Mesothelial cell of epicardium (in vitro differentiated cells): ENCODE measurements around the gene GALNS. TPM values are rescaled to one million over a fixed set of nuclear protein-coding genes. Genes with fewer than 3 reads are reported as not detected.

Experiments used
- DNase-seq, 2 experiments: peaks; one replicate each; pipeline ENCODE4 v3.0.0; 2021; ENCODE audit warnings: low spot score in 2 of 2; ENCODE audit not compliant: unreplicated experiment in 2 of 2
- H3K27ac Mint-ChIP-seq: 2 replicates; pipeline ENCODE4 v1.8.0; 2021; ENCODE audit warnings: mixed read lengths
- H3K27me3 Mint-ChIP-seq: 2 replicates; pipeline ENCODE4 v1.8.0; 2021; ENCODE audit warnings: low read depth, mixed read lengths
- H3K36me3 Mint-ChIP-seq: 2 replicates; pipeline ENCODE4 v1.8.0; 2021; ENCODE audit warnings: mixed read lengths
- H3K4me1 Mint-ChIP-seq: 2 replicates; pipeline ENCODE4 v1.8.0; 2021; ENCODE audit warnings: mixed read lengths
- H3K4me3 Mint-ChIP-seq: 2 replicates; pipeline ENCODE4 v1.8.0; 2021; ENCODE audit warnings: mild to moderate bottlenecking, moderate library complexity, mixed read lengths
- H3K9me3 Mint-ChIP-seq: 2 replicates; pipeline ENCODE4 v1.8.0; 2021; ENCODE audit warnings: mixed read lengths
- CTCF ChIP-seq: fragments of 200-600 bp; sonication (generic); IDR thresholded peaks from one replicate; pipeline ENCODE4 v1.5.0; 2021; ENCODE audit warnings: antibody characterized with exemption; ENCODE audit not compliant: unreplicated experiment
- total RNA-seq: library from RNA; stranded (reverse); gene quantifications from 3 replicates; pipeline ENCODE4 v1.2.1, GENCODE V29; 2021

GALNS gene
- total RNA-seq, 1 donor from 2014 or later = 42.4 TPM

- Mint-ChIP-seq H3K27me3 (no peaks in the 10 kb centered on the region), H3K4me3 (no peak overlapping the region), H3K27ac (no peak overlapping the region), H3K4me1 (peaks cover 11% of the 10 kb centered on the region), H3K9me3 (no peaks in the 10 kb centered on the region), H3K36me3 (peaks cover 11% of the 10 kb centered on the region)
- no peak for DNase-seq
- TF ChIP-seq CTCF = no peak
These were observed 4.6 kb upstream of the GALNS start for GRCh38 chr16:88861359-88861758.

- Mint-ChIP-seq H3K9me3 (no peaks in the 10 kb centered on the region), H3K4me1 (peaks cover 14% of the 10 kb centered on the region), H3K27ac (peak overlapping the region; percentile 21), H3K27me3 (no peaks in the 10 kb centered on the region), H3K36me3 (peaks cover 11% of the 10 kb centered on the region), H3K4me3 (no peak overlapping the region)
- no peak for DNase-seq
- no peak for TF ChIP-seq CTCF
These were observed 2.8 kb upstream of the GALNS start for GRCh38 chr16:88859381-88860091.

- H3K4me3 Mint-ChIP-seq = peak overlapping the region; percentile 89
- peak; percentile 36 for TF ChIP-seq CTCF
- DNase-seq = peak; percentile 62 to 79
- peaks cover 14% of the 10 kb centered on the region for H3K4me1 Mint-ChIP-seq
- no peaks in the 10 kb centered on the region for H3K27me3 Mint-ChIP-seq
- H3K27ac Mint-ChIP-seq = peak overlapping the region; percentile 99
- no peaks in the 10 kb centered on the region for H3K9me3 Mint-ChIP-seq
- H3K36me3 Mint-ChIP-seq = peaks cover 11% of the 10 kb centered on the region
These were observed 1.1 kb upstream of the GALNS start for GRCh38 chr16:88857728-88858339.

GRCh38 chr16:88856122-88856827 is 472 bp downstream of the GALNS start:
- no peak for TF ChIP-seq CTCF
- H3K36me3 Mint-ChIP-seq = peaks cover 8% of the 10 kb centered on the region
- peaks cover 14% of the 10 kb centered on the region for H3K4me1 Mint-ChIP-seq
- peak overlapping the region; percentile 89 for H3K4me3 Mint-ChIP-seq
- DNase-seq = no peak
- H3K27ac Mint-ChIP-seq = no peak overlapping the region
- H3K9me3 Mint-ChIP-seq = no peaks in the 10 kb centered on the region
- no peaks in the 10 kb centered on the region for H3K27me3 Mint-ChIP-seq

- Mint-ChIP-seq H3K9me3 (no peaks in the 10 kb centered on the region), H3K27ac (no peak overlapping the region), H3K4me1 (peaks cover 14% of the 10 kb centered on the region), H3K4me3 (peak overlapping the region; percentile 68), H3K36me3 (peaks cover 4% of the 10 kb centered on the region), H3K27me3 (no peaks in the 10 kb centered on the region)
- DNase-seq = no peak
- TF ChIP-seq CTCF = no peak
These were observed 1.0 kb downstream of the GALNS start for GRCh38 chr16:88855736-88856121.
